ENCODE data around the gene NAT10.

Gene NAT10

DNA sequence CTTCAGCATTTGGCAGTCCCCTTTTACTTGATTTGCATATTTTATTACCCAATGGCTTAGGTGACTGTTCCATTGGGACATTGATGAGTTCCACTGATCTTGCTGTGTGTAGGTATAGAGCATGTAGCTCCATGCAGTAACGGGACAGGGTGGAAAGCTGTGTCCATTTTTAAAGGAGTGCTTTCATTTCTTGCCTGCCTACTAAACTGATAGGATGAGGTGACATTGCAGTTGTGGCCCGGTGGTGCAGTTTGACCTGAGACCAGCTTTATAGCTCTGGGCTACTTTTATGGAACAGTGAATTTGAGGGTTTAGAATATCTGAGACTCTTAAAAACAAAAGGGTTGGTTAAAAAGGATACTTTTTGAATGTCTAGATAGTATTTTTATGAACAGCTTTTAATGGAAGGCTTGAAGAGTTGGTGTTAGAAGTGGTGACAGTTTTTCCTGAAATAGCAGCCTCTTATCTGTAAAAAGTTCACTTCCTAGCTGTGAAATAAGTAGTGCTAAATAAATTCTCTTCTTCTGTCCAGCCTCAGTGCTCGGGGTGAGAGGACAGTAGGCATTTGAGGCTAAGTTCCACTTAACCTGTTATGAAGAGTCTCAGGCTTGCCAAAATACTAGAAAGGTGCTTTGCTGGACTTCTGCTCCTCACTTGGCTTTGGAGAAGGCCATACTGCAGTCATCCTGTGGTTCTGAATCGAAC is 27.0 kb downstream of the NAT10 start:
- Histone ChIP-seq H3K27ac (replicated peaks) (no peak overlapping the region), H3K27me3 (ENCODE audit: insufficient read depth, poor library complexity, severe bottlenecking) (no peaks in the 10 kb centered on the region), H3K4me3 (replicated peaks; ENCODE audit: insufficient read depth, low read length) (no peak overlapping the region)
- TF ChIP-seq, protein P1, sequence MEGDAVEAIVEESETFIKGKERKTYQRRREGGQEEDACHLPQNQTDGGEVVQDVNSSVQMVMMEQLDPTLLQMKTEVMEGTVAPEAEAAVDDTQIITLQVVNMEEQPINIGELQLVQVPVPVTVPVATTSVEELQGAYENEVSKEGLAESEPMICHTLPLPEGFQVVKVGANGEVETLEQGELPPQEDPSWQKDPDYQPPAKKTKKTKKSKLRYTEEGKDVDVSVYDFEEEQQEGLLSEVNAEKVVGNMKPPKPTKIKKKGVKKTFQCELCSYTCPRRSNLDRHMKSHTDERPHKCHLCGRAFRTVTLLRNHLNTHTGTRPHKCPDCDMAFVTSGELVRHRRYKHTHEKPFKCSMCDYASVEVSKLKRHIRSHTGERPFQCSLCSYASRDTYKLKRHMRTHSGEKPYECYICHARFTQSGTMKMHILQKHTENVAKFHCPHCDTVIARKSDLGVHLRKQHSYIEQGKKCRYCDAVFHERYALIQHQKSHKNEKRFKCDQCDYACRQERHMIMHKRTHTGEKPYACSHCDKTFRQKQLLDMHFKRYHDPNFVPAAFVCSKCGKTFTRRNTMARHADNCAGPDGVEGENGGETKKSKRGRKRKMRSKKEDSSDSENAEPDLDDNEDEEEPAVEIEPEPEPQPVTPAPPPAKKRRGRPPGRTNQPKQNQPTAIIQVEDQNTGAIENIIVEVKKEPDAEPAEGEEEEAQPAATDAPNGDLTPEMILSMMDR (IDR thresholded peaks at IDR 0.05; ENCODE audit: insufficient read depth, low read length) = no peak
- TF ChIP-seq, protein P2, sequence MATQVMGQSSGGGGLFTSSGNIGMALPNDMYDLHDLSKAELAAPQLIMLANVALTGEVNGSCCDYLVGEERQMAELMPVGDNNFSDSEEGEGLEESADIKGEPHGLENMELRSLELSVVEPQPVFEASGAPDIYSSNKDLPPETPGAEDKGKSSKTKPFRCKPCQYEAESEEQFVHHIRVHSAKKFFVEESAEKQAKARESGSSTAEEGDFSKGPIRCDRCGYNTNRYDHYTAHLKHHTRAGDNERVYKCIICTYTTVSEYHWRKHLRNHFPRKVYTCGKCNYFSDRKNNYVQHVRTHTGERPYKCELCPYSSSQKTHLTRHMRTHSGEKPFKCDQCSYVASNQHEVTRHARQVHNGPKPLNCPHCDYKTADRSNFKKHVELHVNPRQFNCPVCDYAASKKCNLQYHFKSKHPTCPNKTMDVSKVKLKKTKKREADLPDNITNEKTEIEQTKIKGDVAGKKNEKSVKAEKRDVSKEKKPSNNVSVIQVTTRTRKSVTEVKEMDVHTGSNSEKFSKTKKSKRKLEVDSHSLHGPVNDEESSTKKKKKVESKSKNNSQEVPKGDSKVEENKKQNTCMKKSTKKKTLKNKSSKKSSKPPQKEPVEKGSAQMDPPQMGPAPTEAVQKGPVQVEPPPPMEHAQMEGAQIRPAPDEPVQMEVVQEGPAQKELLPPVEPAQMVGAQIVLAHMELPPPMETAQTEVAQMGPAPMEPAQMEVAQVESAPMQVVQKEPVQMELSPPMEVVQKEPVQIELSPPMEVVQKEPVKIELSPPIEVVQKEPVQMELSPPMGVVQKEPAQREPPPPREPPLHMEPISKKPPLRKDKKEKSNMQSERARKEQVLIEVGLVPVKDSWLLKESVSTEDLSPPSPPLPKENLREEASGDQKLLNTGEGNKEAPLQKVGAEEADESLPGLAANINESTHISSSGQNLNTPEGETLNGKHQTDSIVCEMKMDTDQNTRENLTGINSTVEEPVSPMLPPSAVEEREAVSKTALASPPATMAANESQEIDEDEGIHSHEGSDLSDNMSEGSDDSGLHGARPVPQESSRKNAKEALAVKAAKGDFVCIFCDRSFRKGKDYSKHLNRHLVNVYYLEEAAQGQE (IDR thresholded peaks at IDR 0.05; ENCODE audit: insufficient replicate concordance, low read depth) = no peak
- TF ChIP-seq POLR2AphosphoS5 (IDR thresholded peaks at IDR 0.05; ENCODE audit: low read depth) = no peak
- no peak for DNase-seq (ENCODE audit: low read depth in 1 of 2, low spot score in 1 of 2)

DNA sequence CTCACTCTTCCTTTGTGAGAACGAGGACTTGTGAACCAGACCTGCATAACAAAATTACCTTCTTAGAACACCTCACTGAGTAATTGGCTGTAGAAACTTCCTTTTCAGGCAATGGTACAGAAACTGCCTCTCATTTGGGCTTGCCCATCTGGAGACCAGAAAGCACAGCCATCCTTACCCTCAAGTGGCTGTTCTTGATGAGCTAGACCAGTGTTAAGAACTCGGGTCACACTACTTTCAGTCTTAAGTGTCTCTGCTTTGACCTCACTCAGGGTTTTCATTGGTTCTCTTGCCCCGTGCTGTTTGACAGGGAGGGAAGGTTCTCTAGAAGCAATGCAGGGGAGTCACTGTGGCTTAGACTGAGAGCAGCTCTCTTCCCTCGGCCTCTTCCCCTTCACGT is 29.3 kb downstream of the NAT10 start:
- TF ChIP-seq POLR2AphosphoS5 (IDR thresholded peaks at IDR 0.05; ENCODE audit: low read depth) (no peak), GABPA (IDR thresholded peaks at IDR 0.05; ENCODE audit: low read depth) (no peak), SPI1 (IDR thresholded peaks at IDR 0.05; ENCODE audit: borderline replicate concordance, low read depth) (no peak)
- TF ChIP-seq, protein P2 (IDR thresholded peaks at IDR 0.05; ENCODE audit: insufficient replicate concordance, low read depth) = no peak
- TF ChIP-seq, protein P1 (IDR thresholded peaks at IDR 0.05; ENCODE audit: insufficient read depth, low read length) = no peak
- no peak for DNase-seq (ENCODE audit: low read depth in 1 of 2, low spot score in 1 of 2)
- Histone ChIP-seq H3K4me3 (replicated peaks; ENCODE audit: insufficient read depth, low read length) (no peak overlapping the region), H3K27me3 (ENCODE audit: insufficient read depth, poor library complexity, severe bottlenecking) (no peaks in the 10 kb centered on the region), H3K27ac (replicated peaks) (no peak overlapping the region)

DNA sequence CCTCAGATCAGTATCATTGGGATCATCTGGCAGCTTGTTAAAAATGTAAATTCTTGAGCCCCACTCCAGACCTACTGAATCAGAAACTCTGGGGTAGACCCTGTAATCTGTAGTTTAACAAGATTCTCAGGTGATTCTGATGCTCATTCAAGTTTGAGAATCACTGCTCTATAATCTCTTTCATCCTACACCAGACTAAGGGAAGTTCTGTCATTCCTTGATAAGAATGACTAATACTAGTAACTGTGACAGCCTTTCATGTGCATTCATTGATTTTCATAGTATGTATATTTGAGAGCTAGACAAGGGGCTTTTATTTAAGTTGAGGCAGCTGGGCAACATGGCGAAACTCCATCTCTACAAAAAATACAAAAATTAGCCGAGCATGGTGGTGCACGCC is 30.0 kb downstream of the NAT10 start:
- Histone ChIP-seq H3K4me3 (replicated peaks; ENCODE audit: insufficient read depth, low read length) (no peak overlapping the region), H3K27me3 (ENCODE audit: insufficient read depth, poor library complexity, severe bottlenecking) (no peaks in the 10 kb centered on the region), H3K27ac (replicated peaks) (no peak overlapping the region)
- TF ChIP-seq SPI1 (IDR thresholded peaks at IDR 0.05; ENCODE audit: borderline replicate concordance, low read depth) (no peak), GABPA (IDR thresholded peaks at IDR 0.05; ENCODE audit: low read depth) (no peak), POLR2AphosphoS5 (IDR thresholded peaks at IDR 0.05; ENCODE audit: low read depth) (no peak)
- TF ChIP-seq, protein P1 (IDR thresholded peaks at IDR 0.05; ENCODE audit: insufficient read depth, low read length) = no peak
- TF ChIP-seq, protein P2 (IDR thresholded peaks at IDR 0.05; ENCODE audit: insufficient replicate concordance, low read depth) = no peak
- no peak for DNase-seq (ENCODE audit: low read depth in 1 of 2, low spot score in 1 of 2)

All from HL-60 (cell line).